Rectal smooth muscle tissue (tissue), 1 donor: Measurements from ENCODE around the gene CDX2.
"Not testable (repeated sequence)": the region's sequence is repeated elsewhere in the genome, so short reads cannot be mapped to it uniquely, and the experiment has no call there.

ENCODE experiments used
- H3K27ac ChIP-seq: one replicate; pipeline ENCODE4 v1.7.0; 2013; ENCODE audit warnings: low read depth, low read length, inconsistent platforms
- H3K27me3 ChIP-seq: one replicate; pipeline ENCODE4 v1.7.0; 2013; ENCODE audit warnings: low read length; ENCODE audit not compliant: control insufficient read depth, insufficient read depth
- H3K36me3 ChIP-seq: one replicate; pipeline ENCODE4 v1.7.0; 2013; ENCODE audit warnings: low read length; ENCODE audit not compliant: control insufficient read depth, insufficient read depth
- H3K4me1 ChIP-seq: one replicate; pipeline ENCODE4 v1.7.0; 2013; ENCODE audit warnings: low read length; ENCODE audit not compliant: control insufficient read depth, insufficient read depth
- H3K4me3 ChIP-seq: one replicate; pipeline ENCODE4 v1.7.0; 2013; ENCODE audit warnings: low read length
- H3K9ac ChIP-seq: one replicate; pipeline ENCODE4 v1.7.0; 2013; ENCODE audit warnings: low read length

CDX2 gene

DNA sequence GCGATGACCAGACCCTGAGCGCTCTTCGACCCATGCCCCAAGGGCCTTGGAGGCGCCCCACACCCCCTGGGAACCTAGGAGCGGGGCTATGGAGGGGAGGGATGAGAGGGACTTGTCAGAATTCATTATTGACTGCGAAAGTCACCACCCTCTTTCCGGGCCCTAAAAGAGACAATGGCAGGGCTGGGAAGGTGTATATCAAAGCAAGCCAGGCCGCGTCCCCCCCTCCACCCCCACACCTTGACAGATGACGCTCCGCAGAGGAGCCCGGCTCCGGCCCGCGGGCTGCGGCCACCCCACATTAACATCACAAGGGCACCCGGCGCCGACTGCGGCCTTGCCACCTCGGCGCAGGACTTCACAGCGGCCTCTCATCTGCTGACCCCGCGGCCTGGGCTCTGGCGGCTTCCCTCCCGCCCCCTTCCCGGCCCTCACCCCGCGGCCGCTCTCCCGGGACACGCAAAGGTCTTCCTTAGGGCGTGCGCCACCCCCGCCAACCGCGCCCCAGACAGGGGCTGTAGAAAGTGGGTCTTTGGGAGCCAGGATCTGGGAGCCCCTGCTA is 2.4 kb downstream of the CDX2 start:
- Histone ChIP-seq H3K36me3 (no peaks in the 10 kb centered on the region), H3K4me1 (no peaks in the 10 kb centered on the region), H3K27ac (no peak overlapping the region), H3K27me3 (peaks cover 31% of the 10 kb centered on the region), H3K4me3 (peak overlapping the region; percentile 78), H3K9ac (peak overlapping the region; percentile 38)

DNA sequence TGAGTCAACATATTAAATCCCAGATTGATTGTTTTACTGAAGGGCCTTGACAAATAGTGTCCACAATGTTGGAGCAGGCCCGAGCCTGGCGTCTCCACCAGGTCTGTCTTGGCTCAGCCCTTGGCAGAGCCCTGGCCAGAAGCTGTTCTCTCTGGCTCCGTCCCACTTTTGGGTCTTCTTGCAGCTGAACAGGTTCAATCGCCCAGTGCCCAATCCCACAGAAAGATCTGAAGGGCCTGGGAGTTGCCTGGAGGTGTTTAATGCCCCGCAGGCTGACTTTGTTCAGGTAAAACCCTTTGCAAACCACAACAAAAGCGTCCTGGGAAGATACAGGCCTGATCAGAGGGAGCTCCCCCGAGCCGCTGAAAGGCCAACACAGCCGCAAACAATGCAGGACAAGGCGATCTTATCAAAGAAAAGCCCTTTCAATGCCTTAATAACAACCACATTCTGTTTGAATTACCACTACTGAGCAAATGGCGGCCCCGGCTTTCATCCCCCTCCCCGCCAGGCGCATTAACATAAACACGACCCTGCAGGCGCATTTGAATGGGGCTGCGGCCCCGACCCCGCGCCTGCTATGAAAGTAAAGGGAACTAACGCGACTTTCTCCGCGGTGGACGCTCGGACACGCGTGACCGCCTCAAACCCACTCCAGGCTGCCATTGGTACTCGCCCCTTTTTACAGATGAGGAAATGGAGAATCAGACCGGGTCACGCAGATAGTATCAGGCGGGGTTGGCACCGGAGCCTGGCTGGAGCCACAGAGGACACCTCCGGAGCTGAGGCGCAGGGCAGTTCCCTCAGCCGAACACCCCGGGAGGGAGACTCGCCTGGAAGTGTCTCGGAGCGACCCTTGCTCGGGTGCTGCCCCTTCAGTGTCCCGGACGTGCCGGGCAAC is 3.1 kb downstream of the CDX2 start:
- peak overlapping the region; percentile 38 for H3K9ac ChIP-seq
- H3K27me3 ChIP-seq: peaks cover 32% of the 10 kb centered on the region
- H3K4me1 ChIP-seq: no peaks in the 10 kb centered on the region
- peak overlapping the region; percentile 78 for H3K4me3 ChIP-seq
- H3K27ac ChIP-seq: no peak overlapping the region
- no peaks in the 10 kb centered on the region for H3K36me3 ChIP-seq

DNA sequence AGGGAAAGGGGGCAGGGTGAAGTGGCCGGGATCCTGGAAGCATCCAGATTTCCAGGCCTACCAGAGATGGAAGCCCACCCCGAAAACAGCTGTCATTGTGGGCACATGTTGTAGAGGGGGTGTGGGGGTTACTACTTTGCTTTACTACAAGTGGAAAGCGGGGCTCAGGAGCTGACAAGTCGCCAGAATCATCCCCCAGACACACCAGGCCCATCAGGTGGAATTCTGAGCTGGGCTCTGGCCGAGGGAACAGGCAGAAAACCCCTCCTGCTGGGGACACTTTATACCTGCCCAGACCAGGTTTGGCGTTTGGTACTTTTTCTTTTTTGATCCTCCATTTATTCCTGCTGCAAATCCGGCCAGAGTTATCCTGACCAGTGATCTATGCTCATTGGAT is 3.8 kb downstream of the CDX2 start:
- Histone ChIP-seq H3K4me3 (peak overlapping the region; percentile 78), H3K36me3 (no peaks in the 10 kb centered on the region), H3K27ac (no peak overlapping the region), H3K9ac (peak overlapping the region; percentile 17), H3K4me1 (no peaks in the 10 kb centered on the region), H3K27me3 (peaks cover 33% of the 10 kb centered on the region)

DNA sequence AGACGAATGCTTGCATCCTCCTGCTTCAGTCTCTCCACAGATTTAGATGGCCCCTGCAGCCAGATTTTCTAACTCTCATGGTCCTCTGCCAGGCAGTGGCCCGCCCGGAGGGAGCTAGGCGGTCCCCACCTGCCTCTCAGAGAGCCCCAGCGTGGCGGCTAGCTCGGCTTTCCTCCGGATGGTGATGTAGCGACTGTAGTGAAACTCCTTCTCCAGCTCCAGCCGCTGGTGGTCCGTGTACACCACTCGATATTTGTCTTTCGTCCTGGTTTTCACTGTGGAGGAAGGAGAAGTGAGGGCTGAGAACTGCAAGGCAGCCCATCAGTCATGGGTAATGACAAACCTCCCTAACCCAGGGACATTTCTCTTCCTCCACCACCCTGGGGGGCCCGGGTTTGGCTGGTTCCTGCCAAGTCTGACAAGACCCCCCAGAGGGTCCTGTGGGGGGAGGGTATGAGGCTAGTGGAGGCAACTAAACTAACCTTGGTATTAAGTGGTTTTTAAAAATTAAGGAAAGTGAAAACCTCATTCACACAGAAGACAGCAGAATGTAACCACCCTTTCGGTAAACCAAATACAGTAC is 4.3 kb downstream of the CDX2 start:
- peak overlapping the region; percentile 78 for H3K4me3 ChIP-seq

DNA sequence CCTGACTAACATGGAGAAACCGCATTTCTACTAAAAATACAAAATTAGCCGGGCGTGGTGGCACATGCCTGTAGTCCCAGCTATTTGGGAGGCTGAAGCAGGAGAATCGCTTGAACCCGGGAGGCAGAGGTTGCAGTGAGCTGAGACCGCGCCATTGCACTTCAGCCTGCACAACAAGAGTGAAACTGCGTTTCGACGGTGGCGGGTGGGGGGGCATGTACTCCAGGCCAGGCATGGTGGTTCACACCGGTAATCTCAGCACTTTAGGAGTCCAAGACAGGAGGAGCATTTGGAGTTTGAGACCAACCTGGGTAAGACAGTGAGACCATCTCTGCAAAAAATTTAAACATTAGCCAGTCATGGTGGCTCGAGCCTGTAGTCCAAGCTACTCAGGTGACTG is 4.9 kb downstream of the CDX2 start:
- not testable (repeated sequence) for H3K36me3 ChIP-seq, H3K4me1 ChIP-seq, H3K27ac ChIP-seq, H3K9ac ChIP-seq
- Histone ChIP-seq H3K27me3 (peaks cover 32% of the 10 kb centered on the region), H3K4me3 (peak overlapping the region; percentile 78)

More for the DNA sequence above, 4.3 kb downstream of the CDX2 start:
- no peaks in the 10 kb centered on the region for H3K36me3 ChIP-seq
- no peak overlapping the region for H3K27ac ChIP-seq
- no peak overlapping the region for H3K9ac ChIP-seq
- H3K4me1 ChIP-seq: no peaks in the 10 kb centered on the region
- peaks cover 36% of the 10 kb centered on the region for H3K27me3 ChIP-seq

DNA sequence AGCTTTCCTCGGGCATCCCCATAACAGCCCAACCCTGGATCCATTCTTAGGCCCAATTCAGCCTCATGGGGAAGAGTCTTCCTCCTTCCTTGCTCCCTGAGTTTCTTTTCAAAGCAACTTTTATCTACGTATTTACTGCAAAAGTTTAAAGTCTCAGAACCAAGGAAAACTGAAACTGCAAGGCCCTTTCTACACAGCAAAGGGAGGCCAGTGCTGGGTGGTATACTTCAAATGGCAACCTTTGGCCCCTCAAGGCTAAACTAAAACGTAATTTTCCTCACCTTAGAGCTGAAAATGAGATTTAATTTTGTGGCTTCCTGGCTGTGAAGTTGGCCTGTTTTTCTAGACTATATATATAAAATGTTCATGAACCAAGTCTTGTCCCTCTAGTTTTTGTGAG is 5.6 kb downstream of the CDX2 start:
- peaks cover 28% of the 10 kb centered on the region for H3K27me3 ChIP-seq
- no peaks in the 10 kb centered on the region for H3K4me1 ChIP-seq
- H3K36me3 ChIP-seq: no peaks in the 10 kb centered on the region
- H3K9ac ChIP-seq: no peak overlapping the region
- no peak overlapping the region for H3K4me3 ChIP-seq
- H3K27ac ChIP-seq: no peak overlapping the region

DNA sequence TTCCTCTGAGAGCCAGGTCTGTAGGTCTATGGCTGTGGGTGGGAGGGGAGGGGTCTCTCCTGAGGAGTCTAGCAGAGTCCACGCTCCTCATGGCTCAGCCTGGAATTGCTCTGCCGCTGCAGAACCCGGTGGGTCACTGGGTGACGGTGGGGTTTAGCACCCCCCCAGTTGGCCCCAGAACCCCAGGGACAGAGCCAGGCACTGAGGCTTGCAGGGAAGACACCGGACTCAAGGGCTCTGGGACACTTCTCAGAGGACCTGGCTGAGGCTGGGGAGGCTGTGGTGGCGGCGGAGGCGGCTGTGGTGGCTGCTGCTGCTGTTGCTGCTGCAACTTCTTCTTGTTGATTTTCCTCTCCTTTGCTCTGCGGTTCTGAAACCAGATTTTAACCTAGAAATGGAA is 6.1 kb downstream of the CDX2 start:
- no peak overlapping the region for H3K27ac ChIP-seq
- no peaks in the 10 kb centered on the region for H3K4me1 ChIP-seq
- no peak overlapping the region for H3K9ac ChIP-seq
- H3K36me3 ChIP-seq: no peaks in the 10 kb centered on the region
- H3K4me3 ChIP-seq: no peak overlapping the region
- peaks cover 25% of the 10 kb centered on the region for H3K27me3 ChIP-seq

DNA sequence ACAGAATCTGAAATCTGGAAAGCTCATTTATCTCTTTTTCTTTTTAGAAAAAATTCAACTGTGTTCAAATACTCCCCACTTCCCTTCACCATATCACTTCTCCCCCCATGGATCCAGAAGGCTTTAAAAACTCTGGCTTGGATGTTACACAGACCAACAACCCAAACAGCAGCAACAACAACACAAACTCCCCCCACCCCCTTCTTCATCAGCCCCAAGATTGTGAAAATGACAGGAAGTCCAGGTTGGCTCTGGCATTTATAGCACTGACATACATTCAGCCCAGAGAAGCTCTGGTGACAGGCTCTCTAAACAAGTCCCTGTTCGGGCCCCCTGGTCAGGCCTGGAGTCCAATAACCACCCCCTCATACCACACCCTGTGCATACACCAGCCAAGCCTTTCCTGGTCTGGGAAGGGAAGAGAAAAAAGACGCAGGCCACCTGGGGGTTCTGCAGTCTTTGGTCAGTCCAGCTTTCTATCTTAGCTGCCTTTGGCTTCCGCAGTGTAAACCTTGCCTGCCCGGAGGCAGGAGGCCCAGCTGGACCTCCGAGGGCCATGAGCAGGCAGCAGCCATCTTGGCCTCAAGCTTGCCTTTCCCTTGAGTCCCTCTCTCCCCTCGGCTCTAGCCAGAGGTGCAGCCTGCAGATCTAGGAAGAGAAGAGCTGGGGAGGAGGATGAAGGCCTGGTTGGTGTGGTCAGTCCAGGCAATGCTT is 6.8 kb downstream of the CDX2 start:
- H3K27ac ChIP-seq: no peak overlapping the region
- peaks cover 23% of the 10 kb centered on the region for H3K27me3 ChIP-seq
- no peak overlapping the region for H3K9ac ChIP-seq

DNA sequence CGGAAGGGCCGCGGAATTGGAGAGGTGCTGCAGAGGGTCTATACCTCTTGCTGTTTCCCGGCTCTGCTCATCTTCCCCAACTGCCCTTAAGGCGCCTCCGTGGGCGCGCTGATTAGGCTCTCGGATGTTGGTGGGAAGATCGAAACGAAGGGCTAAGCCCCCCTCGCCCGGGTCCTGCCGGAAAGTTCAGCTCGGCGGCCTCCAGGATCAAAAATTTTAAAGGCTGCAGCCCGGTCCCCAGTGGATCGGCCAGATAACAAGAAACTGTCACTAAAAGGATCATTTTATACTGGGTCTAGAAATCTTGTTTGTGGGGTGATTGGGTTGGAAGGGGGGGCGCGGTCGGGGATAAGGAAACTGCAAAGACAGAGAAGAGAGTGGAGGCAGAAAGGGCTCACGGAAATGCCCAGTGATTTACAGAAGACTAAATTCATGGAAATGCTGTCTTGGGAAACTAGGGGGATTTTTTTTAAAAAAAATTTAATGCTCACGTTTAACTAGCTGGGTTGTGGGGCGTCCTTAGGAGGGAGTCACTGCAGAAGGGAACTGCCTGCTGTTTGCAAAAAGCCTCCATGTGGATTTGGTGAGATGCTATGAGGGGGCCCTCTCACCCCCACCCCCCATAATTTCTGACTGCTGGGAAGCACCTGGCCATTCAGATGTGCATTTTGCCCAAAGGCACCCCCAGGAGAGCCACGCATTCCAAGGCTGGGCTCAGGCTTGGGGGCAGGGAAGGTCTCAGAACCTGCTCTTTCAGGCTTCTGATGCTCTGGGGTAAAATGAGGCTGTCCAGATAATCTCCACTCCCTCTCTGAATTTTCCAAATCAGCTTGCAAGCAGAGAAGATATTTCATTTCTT is 7.7 kb downstream of the CDX2 start:
- H3K27me3 ChIP-seq: peaks cover 22% of the 10 kb centered on the region
- H3K4me3 ChIP-seq: peak overlapping the region; percentile 34
- H3K4me1 ChIP-seq: no peaks in the 10 kb centered on the region
- no peak overlapping the region for H3K27ac ChIP-seq
- H3K36me3 ChIP-seq: no peaks in the 10 kb centered on the region
- H3K9ac ChIP-seq: peak overlapping the region; percentile 43

More for the DNA sequence above, 6.8 kb downstream of the CDX2 start:
- H3K4me1 ChIP-seq: no peaks in the 10 kb centered on the region
- H3K36me3 ChIP-seq: no peaks in the 10 kb centered on the region
- no peak overlapping the region for H3K4me3 ChIP-seq

DNA sequence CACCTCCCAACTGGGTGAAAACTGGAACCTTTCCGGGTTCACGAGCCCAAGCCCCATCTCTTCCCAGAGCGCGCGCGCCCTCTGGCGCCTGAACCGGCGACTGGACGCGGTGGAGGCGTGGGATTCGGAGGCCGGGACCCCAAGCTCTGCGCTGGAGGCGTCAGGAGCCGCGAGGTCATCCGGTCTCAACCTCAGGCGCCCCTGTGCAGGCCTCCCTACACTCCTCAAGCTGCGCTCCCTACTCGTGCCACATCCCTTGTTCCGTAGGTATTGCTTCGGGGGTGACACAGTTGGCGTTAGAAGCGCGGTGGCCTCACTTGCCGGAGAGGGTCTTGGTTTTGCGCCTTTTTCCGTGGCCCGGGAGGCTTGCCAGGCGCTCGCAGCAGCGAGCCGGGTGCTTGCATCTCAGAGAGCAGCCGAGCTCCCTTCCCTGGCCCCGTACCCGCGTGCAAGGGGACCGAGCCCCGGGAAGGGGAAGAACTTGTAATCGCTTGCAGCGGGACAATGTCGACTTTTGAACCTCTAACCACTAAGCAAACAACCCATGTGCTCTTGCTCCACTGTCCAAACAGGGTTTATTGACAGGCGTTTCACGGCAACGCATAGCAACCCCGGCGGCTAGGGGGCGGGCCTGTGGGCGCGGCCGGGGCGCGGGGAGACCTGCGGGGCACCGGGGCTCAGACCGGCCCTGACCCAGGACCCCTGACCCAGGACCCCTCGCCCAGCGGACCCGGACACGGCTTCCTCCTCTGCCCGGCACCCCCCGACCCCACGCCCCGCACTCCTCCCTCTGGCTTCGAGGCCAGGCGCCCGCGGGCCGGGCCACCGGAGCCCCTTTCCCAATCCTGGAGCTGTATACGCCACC is 8.5 kb downstream of the CDX2 start:
- Histone ChIP-seq H3K4me1 (no peaks in the 10 kb centered on the region), H3K4me3 (peak overlapping the region; percentile 53), H3K9ac (peak overlapping the region; percentile 43)

DNA sequence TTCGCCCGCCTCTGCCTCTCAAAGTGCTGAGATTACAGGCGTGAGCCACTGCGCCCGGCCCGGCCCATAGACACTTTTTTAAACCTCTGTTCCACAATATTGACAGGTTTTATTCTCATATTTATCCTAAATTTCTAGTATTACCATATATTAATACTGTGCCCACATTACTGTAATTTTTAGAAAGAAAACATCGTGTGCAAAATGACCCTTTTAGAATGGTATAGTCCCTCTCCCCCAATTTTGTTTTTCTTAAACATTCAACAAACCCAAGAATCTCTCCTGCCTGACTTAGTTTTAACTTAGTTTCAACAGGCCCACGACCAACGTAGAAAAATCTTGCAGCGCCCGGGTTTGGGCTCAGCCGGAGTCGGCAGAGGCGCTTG is 9.1 kb downstream of the CDX2 start:
- peak overlapping the region; percentile 53 for H3K4me3 ChIP-seq
- H3K9ac ChIP-seq: no peak overlapping the region
- H3K27ac ChIP-seq: no peak overlapping the region
- no peaks in the 10 kb centered on the region for H3K4me1 ChIP-seq
- H3K27me3 ChIP-seq: peaks cover 13% of the 10 kb centered on the region
- H3K36me3 ChIP-seq: no peaks in the 10 kb centered on the region

More for the DNA sequence above, 8.5 kb downstream of the CDX2 start:
- Histone ChIP-seq H3K36me3 (no peaks in the 10 kb centered on the region), H3K27ac (no peak overlapping the region), H3K27me3 (peaks cover 18% of the 10 kb centered on the region)
